Left ventricle myocardium superior (tissue), 1 donor: ENCODE data around the gene FAM234A. TPM values are rescaled to one million over a fixed set of nuclear protein-coding genes. Genes with fewer than 3 reads are reported as not detected.

Experiments
- ATAC-seq: fragments of 200-7000 bp; cut with Tn5 transposase; one replicate; pipeline ENCODE4 v1.9.1; 2020; ENCODE audit warnings: mild to moderate bottlenecking, moderate library complexity
- DNase-seq: peaks from one replicate; pipeline ENCODE4 v3.0.0-alpha.2; 2020
- intact Hi-C: fragments of 100-400 bp; cut with micrococcal nuclease; formaldehyde crosslinking; loops from one replicate; pipeline ENCODE4 v1.11.0; 2022
- total RNA-seq: library from RNA; stranded (reverse); fragmentation: NEBNext Ultra II Directional; extraction: Animal tissue kit (Norgen Biotek cat#: 25700); gene quantifications from one replicate; pipeline ENCODE4 v1.2.1, GENCODE V29; 2021
- donor health status: DM: no; HTN: yes; CAD: no; lungs with severe emphysema.

FAM234A gene
- total RNA-seq, 1 donor from 2014 or later = 143 TPM

- ATAC-seq (no peak), DNase-seq (no peak)
- intact Hi-C loops = no loop called here
These were observed 56.2 kb downstream of the FAM234A start for GRCh38 chr16:290681-291405.

- ATAC-seq (no peak), DNase-seq (no peak)
- intact Hi-C loops = no loop called here
These were observed 56.9 kb downstream of the FAM234A start for GRCh38 chr16:291539-291938.

GRCh38 chr16:293043-293775 lies 58.6 kb downstream of the FAM234A start:
- intact Hi-C loops = no loop called here
- ATAC-seq (no peak), DNase-seq (no peak)

- intact Hi-C loops = no loop called here
- no peak for ATAC-seq
- no peak for DNase-seq
These were observed 61.7 kb downstream of the FAM234A start for GRCh38 chr16:296276-296675.

- ATAC-seq (no peak), DNase-seq (no peak)
- intact Hi-C loops = no loop called here
These were observed 62.3 kb downstream of the FAM234A start for GRCh38 chr16:296806-297510.

- DNase-seq = no peak
- intact Hi-C loops = no loop called here
- ATAC-seq = no peak
These were observed 63.2 kb downstream of the FAM234A start for GRCh38 chr16:297832-298231.

GRCh38 chr16:301235-301634 lies 66.6 kb downstream of the FAM234A start:
- intact Hi-C loops = no loop called here
- DNase-seq = no peak
- no peak for ATAC-seq

- intact Hi-C loops = no loop called here
- DNase-seq = no peak
- no peak for ATAC-seq
These were observed 67.3 kb downstream of the FAM234A start for GRCh38 chr16:301950-302349.

- intact Hi-C loops = no loop called here
- DNase-seq (no peak), ATAC-seq (no peak)
These were observed 69.3 kb downstream of the FAM234A start for GRCh38 chr16:303760-304505.

- intact Hi-C loops = no loop called here
- ATAC-seq = no peak
- DNase-seq = no peak
These were observed 71.5 kb downstream of the FAM234A start for GRCh38 chr16:305916-306626.

GRCh38 chr16:306911-307370 lies 72.3 kb downstream of the FAM234A start:
- DNase-seq (no peak), ATAC-seq (no peak)
- intact Hi-C loops = no loop called here

GRCh38 chr16:307691-308312 lies 73.2 kb downstream of the FAM234A start:
- intact Hi-C loops = no loop called here
- no peak for ATAC-seq
- DNase-seq = no peak

GRCh38 chr16:309476-309875 lies 74.9 kb downstream of the FAM234A start:
- intact Hi-C loops = no loop called here
- DNase-seq (no peak), ATAC-seq (no peak)

- intact Hi-C loops = no loop called here
- DNase-seq = no peak
- ATAC-seq = no peak
These were observed 77.1 kb downstream of the FAM234A start for GRCh38 chr16:311725-312124.

- ATAC-seq (no peak), DNase-seq (no peak)
- intact Hi-C loops = no loop called here
These were observed 79.7 kb downstream of the FAM234A start for GRCh38 chr16:314351-314750.

GRCh38 chr16:314795-315299 lies 80.2 kb downstream of the FAM234A start:
- DNase-seq = no peak
- intact Hi-C loops = no loop called here
- no peak for ATAC-seq
